ENCODE results near the gene RASGEF1C.

RASGEF1C gene

GRCh38 chr5:180072256-180072548, 136.8 kb downstream of the RASGEF1C start (continued):
- TF ChIP-seq ZNF138 (tag by site-specific recombination; IDR thresholded peaks at IDR 0.05; ENCODE audit: borderline replicate concordance), result no peak
- TF ChIP-seq, protein P1, sequence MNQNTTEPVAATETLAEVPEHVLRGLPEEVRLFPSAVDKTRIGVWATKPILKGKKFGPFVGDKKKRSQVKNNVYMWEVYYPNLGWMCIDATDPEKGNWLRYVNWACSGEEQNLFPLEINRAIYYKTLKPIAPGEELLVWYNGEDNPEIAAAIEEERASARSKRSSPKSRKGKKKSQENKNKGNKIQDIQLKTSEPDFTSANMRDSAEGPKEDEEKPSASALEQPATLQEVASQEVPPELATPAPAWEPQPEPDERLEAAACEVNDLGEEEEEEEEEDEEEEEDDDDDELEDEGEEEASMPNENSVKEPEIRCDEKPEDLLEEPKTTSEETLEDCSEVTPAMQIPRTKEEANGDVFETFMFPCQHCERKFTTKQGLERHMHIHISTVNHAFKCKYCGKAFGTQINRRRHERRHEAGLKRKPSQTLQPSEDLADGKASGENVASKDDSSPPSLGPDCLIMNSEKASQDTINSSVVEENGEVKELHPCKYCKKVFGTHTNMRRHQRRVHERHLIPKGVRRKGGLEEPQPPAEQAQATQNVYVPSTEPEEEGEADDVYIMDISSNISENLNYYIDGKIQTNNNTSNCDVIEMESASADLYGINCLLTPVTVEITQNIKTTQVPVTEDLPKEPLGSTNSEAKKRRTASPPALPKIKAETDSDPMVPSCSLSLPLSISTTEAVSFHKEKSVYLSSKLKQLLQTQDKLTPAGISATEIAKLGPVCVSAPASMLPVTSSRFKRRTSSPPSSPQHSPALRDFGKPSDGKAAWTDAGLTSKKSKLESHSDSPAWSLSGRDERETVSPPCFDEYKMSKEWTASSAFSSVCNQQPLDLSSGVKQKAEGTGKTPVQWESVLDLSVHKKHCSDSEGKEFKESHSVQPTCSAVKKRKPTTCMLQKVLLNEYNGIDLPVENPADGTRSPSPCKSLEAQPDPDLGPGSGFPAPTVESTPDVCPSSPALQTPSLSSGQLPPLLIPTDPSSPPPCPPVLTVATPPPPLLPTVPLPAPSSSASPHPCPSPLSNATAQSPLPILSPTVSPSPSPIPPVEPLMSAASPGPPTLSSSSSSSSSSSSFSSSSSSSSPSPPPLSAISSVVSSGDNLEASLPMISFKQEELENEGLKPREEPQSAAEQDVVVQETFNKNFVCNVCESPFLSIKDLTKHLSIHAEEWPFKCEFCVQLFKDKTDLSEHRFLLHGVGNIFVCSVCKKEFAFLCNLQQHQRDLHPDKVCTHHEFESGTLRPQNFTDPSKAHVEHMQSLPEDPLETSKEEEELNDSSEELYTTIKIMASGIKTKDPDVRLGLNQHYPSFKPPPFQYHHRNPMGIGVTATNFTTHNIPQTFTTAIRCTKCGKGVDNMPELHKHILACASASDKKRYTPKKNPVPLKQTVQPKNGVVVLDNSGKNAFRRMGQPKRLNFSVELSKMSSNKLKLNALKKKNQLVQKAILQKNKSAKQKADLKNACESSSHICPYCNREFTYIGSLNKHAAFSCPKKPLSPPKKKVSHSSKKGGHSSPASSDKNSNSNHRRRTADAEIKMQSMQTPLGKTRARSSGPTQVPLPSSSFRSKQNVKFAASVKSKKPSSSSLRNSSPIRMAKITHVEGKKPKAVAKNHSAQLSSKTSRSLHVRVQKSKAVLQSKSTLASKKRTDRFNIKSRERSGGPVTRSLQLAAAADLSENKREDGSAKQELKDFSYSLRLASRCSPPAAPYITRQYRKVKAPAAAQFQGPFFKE (tag by site-specific recombination; IDR thresholded peaks at IDR 0.05; ENCODE audit: borderline replicate concordance), result no peak
- no peak for TF ChIP-seq ZBTB21 (tag by site-specific recombination; IDR thresholded peaks at IDR 0.05)
- no peak for TF ChIP-seq ZFHX2 (tag by site-specific recombination; conservative IDR thresholded peaks at IDR 0.05)
- no peak for TF ChIP-seq ZNF529 (tag by site-specific recombination; IDR thresholded peaks at IDR 0.05; ENCODE audit: insufficient replicate concordance)
- TF ChIP-seq ZNF248 (tag by site-specific recombination; IDR thresholded peaks at IDR 0.05), result no peak
- peak; percentile 77 for TF ChIP-seq ZXDB (tag by site-specific recombination; IDR thresholded peaks at IDR 0.05)
- TF ChIP-seq ZNF585B (tag by site-specific recombination; IDR thresholded peaks at IDR 0.05), result no peak
- no peak for TF ChIP-seq KLF1 (tag by site-specific recombination; IDR thresholded peaks at IDR 0.05)
- no peak for TF ChIP-seq ZNF548 (tag by site-specific recombination; IDR thresholded peaks at IDR 0.05)
- TF ChIP-seq ZNF600 (tag by site-specific recombination; IDR thresholded peaks at IDR 0.05), result no peak
- no peak for TF ChIP-seq ZSCAN30 (tag by site-specific recombination; IDR thresholded peaks at IDR 0.05)
- TF ChIP-seq ZSCAN18 (tag by site-specific recombination; IDR thresholded peaks at IDR 0.05), result 0 out of 2 replicates have a peak, but pooled peaks have one; percentile 10
- TF ChIP-seq ZNF274 (IDR thresholded peaks at IDR 0.05; ENCODE audit: low read length), result no peak
- TF ChIP-seq ZNF274 (tag by site-specific recombination; IDR thresholded peaks at IDR 0.05; ENCODE audit: borderline replicate concordance), result no peak
- peak; percentile 40; the same call in 1 of the 2 replicates for TF ChIP-seq SP7 (tag by site-specific recombination; IDR thresholded peaks at IDR 0.05)
- no peak for TF ChIP-seq ATF2 (tag by site-specific recombination; IDR thresholded peaks at IDR 0.05; ENCODE audit: low read depth)
- TF ChIP-seq ZBTB26 (tag by site-specific recombination; optimal IDR thresholded peaks at IDR 0.05), result no peak
- TF ChIP-seq, protein P2, sequence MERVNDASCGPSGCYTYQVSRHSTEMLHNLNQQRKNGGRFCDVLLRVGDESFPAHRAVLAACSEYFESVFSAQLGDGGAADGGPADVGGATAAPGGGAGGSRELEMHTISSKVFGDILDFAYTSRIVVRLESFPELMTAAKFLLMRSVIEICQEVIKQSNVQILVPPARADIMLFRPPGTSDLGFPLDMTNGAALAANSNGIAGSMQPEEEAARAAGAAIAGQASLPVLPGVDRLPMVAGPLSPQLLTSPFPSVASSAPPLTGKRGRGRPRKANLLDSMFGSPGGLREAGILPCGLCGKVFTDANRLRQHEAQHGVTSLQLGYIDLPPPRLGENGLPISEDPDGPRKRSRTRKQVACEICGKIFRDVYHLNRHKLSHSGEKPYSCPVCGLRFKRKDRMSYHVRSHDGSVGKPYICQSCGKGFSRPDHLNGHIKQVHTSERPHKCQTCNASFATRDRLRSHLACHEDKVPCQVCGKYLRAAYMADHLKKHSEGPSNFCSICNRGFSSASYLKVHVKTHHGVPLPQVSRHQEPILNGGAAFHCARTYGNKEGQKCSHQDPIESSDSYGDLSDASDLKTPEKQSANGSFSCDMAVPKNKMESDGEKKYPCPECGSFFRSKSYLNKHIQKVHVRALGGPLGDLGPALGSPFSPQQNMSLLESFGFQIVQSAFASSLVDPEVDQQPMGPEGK (tag by site-specific recombination; IDR thresholded peaks at IDR 0.05), result no peak
- TF ChIP-seq ZNF10 (tag by site-specific recombination; IDR thresholded peaks at IDR 0.05), result no peak
- TF ChIP-seq ZNF521 (tag by site-specific recombination; IDR thresholded peaks at IDR 0.05), result no peak
- no peak for TF ChIP-seq ZNF423 (tag by site-specific recombination; IDR thresholded peaks at IDR 0.05)
- no peak for TF ChIP-seq ZFP3 (tag by site-specific recombination; IDR thresholded peaks at IDR 0.05; ENCODE audit: low read depth)
- no peak for TF ChIP-seq MZF1 (tag by site-specific recombination; IDR thresholded peaks at IDR 0.05; ENCODE audit: borderline replicate concordance)
- TF ChIP-seq IKZF3 (tag by site-specific recombination; IDR thresholded peaks at IDR 0.05), result no peak
- no peak for TF ChIP-seq ZNF768 (tag by site-specific recombination; IDR thresholded peaks at IDR 0.05)
- no peak for TF ChIP-seq WT1 (tag by site-specific recombination; IDR thresholded peaks at IDR 0.05)
- TF ChIP-seq ZNF513 (tag by site-specific recombination; IDR thresholded peaks at IDR 0.05), result 0 out of 2 replicates have a peak, but pooled peaks have one; percentile 48
- TF ChIP-seq ZNF133 (tag by site-specific recombination; IDR thresholded peaks at IDR 0.05), result no peak
